ENCODE results near the gene FEM1C.

Gene FEM1C

DNA sequence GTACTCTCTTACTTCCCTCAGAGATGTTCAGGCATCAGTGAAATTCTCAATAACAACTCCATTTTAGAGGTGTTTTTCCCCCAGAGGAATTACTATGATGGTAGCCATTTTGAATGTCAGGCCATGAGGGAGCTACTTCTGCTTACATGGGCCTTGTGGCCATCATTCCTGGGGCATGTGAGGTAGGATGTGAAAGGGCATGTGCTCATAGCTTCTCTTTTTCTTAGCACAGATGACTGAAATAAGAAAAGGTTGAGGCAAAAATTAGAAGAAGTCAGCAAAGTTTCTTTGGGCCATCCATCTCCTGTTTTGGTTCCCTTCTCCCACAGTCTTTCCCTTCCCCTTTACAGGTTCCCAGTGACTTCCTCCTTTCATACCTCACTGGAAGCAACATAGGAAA lies 68.8 kb downstream of the FEM1C start:
- DNase-seq (ENCODE audit: low spot score), result no peak

DNA sequence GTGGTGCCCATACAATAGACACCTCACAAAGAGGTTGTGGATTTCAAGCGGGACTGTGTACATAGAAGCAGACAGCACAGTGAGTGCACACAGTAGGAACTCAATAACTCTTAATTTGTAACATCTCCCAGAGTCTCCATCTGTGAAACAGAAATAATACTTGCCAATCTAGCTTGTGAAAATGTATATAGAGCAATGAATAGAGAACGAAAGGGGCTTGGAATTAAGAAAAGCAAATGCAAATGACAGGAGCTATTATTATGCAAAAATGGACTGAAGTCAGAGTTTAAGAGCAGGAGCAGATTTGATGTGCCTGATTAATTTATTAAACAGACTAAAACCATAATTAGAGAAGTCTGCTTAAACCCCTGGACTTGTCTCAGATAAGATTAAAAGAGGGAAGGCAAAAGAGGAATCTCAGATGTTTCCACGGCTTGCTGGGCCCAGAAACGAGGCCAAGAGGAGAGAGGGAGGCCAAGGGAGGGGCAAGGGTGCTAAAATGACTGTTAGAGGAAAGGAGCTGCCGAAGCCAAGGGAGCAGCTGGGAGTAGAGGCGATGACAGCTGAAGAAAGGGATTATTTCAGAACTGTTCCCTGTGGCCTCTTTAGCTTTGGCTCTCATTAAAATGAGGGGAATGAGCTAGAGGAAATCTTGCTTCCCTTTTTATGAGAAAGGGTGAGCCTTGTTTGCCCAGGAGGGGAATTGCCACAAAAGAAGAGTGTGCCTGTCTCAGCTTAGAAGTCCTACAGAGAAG lies 72.1 kb downstream of the FEM1C start:
- DNase-seq (ENCODE audit: low spot score), result no peak

DNA sequence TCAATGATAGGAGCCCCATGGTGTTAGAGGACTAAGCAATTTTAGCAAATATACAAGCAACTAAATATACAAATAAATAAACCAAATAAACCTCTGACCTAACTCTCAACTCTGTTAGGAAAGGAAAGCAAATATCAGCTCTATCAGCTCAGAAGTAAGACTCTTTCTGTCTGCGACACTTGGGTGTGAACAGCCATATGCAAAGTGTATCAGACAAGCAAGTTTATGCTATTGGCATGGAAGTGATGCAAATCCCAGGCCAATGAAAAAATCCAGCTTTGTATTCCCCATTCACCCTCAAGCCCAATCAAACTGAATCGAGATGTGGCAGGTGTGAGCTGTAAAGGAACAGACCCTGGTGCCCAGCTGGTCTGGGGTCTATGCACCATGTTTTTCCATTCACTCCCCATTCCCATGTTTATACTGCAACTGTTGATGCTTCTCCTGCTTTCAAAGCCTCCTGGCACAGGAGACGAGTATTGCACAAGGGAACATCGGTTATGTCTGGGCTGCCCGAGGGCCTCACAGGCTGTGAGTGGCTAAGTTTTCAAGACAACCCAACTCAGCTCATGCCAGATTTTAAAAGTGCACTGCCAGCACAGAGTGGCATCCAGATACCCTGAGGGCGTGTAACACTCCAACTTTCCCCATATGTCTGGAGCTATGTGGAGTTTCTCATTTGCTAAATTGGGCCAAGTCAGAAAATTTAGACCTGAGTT lies 73.1 kb downstream of the FEM1C start:
- DNase-seq (ENCODE audit: low spot score), result no peak

DNA sequence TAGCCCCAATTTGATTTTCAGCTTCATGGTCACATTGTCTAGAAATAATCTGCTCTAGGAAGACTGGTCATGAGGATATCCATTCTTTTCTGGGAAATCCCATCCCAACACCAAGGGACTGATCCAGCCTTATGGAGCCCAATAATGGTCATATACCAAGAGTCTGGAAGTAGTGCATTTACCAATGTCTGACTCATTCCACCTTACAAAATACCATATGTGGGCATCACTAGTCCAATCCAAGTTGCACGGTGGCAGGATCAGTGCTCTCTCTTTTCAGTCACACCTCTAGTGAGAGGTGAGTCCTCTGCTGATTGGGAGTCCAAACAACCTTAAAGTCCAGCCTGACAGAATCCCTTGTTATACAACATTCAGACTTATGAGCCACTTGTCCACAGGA lies 73.7 kb downstream of the FEM1C start:
- DNase-seq (ENCODE audit: low spot score), result no peak
